Esophagus muscularis mucosa (tissue), 4 donors: Measurements from ENCODE around the gene DOCK2. TPM values are rescaled to one million over a fixed set of nuclear protein-coding genes. Genes with fewer than 3 reads are reported as not detected.

Source experiments
- DNase-seq: peaks from one replicate; pipeline ENCODE4 v3.0.0-alpha.2; 2017; ENCODE audit errors: extremely low spot score
- H3K27ac ChIP-seq, 4 donors: fragments of 200-600 bp; sonication (generic); replicated peaks in 1 of 4; 1 replicate in 3 of 4; 2 replicates in 1 of 4; pipeline ENCODE4 v1.5.1; 2016 to 2019; ENCODE audit warnings: mild to moderate bottlenecking in 1 of 4
- H3K27me3 ChIP-seq, 4 donors: fragments of 200-600 bp; sonication (generic); one replicate each; pipeline versions ENCODE4 v1.5.1 to v1.6.0; 2016 to 2019
- H3K36me3 ChIP-seq, 4 donors: fragments of 200-600 bp; sonication (generic); one replicate each; pipeline ENCODE4 v1.5.1; 2016 to 2019
- H3K4me1 ChIP-seq, 4 donors: fragments of 200-600 bp; sonication (generic); one replicate each; pipeline ENCODE4 v1.5.1; 2016 to 2019
- H3K4me3 ChIP-seq, 4 donors: fragments of 200-600 bp; sonication (generic); 1 replicate in 2 of 4; 2 replicates in 2 of 4; pipeline ENCODE4 v1.5.1; 2016 to 2019; ENCODE audit warnings: mild to moderate bottlenecking in 4 of 4, moderate library complexity in 1 of 4
- H3K9me3 ChIP-seq, 4 donors: fragments of 200-600 bp; sonication (generic); 1 replicate in 3 of 4; 2 replicates in 1 of 4; pipeline ENCODE4 v1.5.1; 2016 to 2019
- EP300 ChIP-seq: sonication (generic); formaldehyde crosslinking; IDR thresholded peaks from one replicate; pipeline ENCODE4 v1.6.1; 2017; ENCODE audit warnings: antibody characterized with exemption
- POLR2A ChIP-seq: fragments of 450-650 bp; IDR thresholded peaks from one replicate; pipeline ENCODE4 v1.6.1; 2017; ENCODE audit warnings: antibody characterized with exemption, moderate library complexity, mild to moderate bottlenecking, low read depth
- POLR2AphosphoS5 ChIP-seq, 2 donors: sonication (generic); formaldehyde crosslinking; IDR thresholded peaks; one replicate each; pipeline ENCODE4 v1.6.1; 2017; ENCODE audit warnings: antibody characterized with exemption in 2 of 2
- WGBS: methylation state at CpG from one replicate; pipeline ENCODE4 v1.1.5; 2018; 5-methylcytosine and 5-hydroxymethylcytosine counted together
- intact Hi-C: fragments of 100-400 bp; cut with DNase I; formaldehyde crosslinking; loops from one replicate; pipeline ENCODE4 v1.15.1; 2023
- total RNA-seq, 4 donors: library from RNA; depleted of rRNA; stranded (reverse); fragments of >200 nt; gene quantifications; one replicate each; pipeline versions ENCODE4 v1.1.0 to v1.2.1, GENCODE V29; 2016
- TF ChIP-seq, protein P1 (sequence below), 3 experiments: fragments of 200-600 bp in 2 of 3; fragments of 450-650 bp in 1 of 3; sonication (generic) in 2 of 3; IDR thresholded peaks; one replicate each; pipeline ENCODE4 v1.5.1; 2017 to 2019; ENCODE audit warnings: antibody characterized with exemption in 3 of 3, mild to moderate bottlenecking in 2 of 3, moderate library complexity in 1 of 3

DOCK2 gene
- total RNA-seq, 4 donors from 2014 or later = 9.2 to 18.3 (median 13.7) TPM

DNA sequence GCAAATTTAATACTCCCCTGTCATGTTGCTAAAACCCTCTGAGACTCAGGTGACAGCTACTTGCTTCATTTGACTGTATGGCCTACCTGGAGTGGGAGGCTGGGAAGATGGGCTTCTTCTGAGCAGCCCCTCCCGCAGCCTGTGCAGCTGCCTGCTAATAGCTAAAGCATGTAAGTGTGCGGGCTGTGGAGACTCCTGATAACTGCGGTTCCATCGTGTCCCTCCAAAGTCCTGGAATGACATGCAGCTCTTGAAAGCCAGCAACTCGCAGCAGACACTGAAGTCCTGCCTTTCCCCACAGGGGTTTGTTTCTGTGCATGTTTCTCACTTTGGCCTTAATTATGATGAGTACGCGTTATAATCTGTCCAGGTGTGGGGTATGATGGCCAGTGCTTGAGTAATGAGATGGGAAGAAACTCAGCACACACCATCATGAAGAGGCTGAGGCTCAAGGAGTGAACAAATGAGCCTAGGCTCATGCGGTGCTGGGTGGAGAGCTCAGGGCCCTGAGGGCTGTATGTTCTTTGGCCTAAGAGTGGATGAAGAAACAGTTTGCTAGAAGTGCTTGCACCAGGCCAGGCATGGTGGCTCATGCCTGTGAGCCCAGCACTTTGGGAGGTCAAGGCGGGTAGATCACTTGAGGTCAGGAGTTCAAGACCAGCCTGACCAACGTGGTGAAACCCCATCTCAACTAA lies 119.1 kb downstream of the DOCK2 start:
- TF ChIP-seq EP300 (no peak), POLR2A (no peak), POLR2AphosphoS5 (IDR thresholded peaks at IDR 0.05) (no peak)
- TF ChIP-seq, protein P1, sequence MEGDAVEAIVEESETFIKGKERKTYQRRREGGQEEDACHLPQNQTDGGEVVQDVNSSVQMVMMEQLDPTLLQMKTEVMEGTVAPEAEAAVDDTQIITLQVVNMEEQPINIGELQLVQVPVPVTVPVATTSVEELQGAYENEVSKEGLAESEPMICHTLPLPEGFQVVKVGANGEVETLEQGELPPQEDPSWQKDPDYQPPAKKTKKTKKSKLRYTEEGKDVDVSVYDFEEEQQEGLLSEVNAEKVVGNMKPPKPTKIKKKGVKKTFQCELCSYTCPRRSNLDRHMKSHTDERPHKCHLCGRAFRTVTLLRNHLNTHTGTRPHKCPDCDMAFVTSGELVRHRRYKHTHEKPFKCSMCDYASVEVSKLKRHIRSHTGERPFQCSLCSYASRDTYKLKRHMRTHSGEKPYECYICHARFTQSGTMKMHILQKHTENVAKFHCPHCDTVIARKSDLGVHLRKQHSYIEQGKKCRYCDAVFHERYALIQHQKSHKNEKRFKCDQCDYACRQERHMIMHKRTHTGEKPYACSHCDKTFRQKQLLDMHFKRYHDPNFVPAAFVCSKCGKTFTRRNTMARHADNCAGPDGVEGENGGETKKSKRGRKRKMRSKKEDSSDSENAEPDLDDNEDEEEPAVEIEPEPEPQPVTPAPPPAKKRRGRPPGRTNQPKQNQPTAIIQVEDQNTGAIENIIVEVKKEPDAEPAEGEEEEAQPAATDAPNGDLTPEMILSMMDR (IDR thresholded peaks at IDR 0.05) = no peak
- Histone ChIP-seq H3K36me3 (no peaks in the 10 kb centered on the region), H3K4me1 (no peaks in the 10 kb centered on the region), H3K27ac (no peak overlapping the region), H3K4me3 (no peak overlapping the region), H3K9me3 (no peaks in the 10 kb centered on the region), H3K27me3 (peaks cover 0 to 11% (median 0%) of the 10 kb centered on the region in 4 donors)
- WGBS = 94% methylated on average over 10 of the region's 10 CpGs
- no peak for DNase-seq
- intact Hi-C loops = no loop called here

DNA sequence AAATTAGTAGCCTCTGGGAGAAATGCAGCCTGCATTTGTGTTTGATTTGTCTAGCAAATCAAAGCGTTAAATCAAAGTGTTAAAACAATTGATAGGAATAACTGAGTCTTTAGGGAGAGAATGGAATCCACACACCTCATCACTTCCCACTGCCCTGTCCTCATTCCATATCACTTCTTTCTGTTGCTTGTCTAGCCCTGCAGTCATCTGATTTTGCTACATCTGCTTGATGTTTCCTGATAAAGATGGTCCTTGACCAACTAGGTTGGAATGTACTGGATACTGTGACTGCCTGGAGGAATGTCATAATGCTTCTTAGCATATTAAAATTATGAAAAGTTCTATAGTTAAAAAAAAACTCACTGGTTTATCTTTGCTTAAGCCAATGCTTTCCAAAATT lies 119.9 kb downstream of the DOCK2 start:
- peaks cover 0 to 9% (median 0%) of the 10 kb centered on the region in 4 donors for H3K27me3 ChIP-seq
- H3K36me3 ChIP-seq = no peaks in the 10 kb centered on the region
- no peak overlapping the region for H3K4me3 ChIP-seq
- no peak for DNase-seq
- WGBS = 86% methylated on average over 1 of the region's 1 CpG
- no peak overlapping the region for H3K27ac ChIP-seq
- no peaks in the 10 kb centered on the region for H3K9me3 ChIP-seq
- intact Hi-C loops = no loop called here
- H3K4me1 ChIP-seq = no peaks in the 10 kb centered on the region
- TF ChIP-seq POLR2A (no peak), EP300 (no peak), POLR2AphosphoS5 (IDR thresholded peaks at IDR 0.05) (no peak)
- TF ChIP-seq, protein P1 (IDR thresholded peaks at IDR 0.05) = no peak

DNA sequence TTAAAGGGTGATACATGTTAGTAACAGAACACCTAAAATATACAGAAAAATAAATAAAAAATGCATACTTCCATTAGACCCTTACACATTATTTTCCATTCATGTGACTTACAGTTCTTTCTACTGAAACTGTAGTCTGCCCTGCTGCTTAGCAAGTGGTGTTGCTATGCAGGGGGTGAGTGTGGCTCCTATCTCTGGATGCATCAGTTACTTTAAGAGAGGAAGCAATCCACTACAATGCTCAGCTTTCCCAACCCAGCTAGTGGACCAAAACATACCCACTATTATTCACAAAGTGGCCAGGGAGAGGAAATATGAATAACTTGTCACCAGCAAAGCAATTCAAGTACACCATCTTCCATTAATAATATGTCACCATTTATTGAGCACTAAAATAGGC lies 121.8 kb downstream of the DOCK2 start:
- no peaks in the 10 kb centered on the region for H3K4me1 ChIP-seq
- no peak overlapping the region for H3K27ac ChIP-seq
- peaks cover 0 to 4% (median 0%) of the 10 kb centered on the region in 4 donors for H3K27me3 ChIP-seq
- no peaks in the 10 kb centered on the region for H3K36me3 ChIP-seq
- H3K9me3 ChIP-seq = no peaks in the 10 kb centered on the region
- no peak for TF ChIP-seq POLR2A
- no peak for TF ChIP-seq POLR2AphosphoS5 (IDR thresholded peaks at IDR 0.05)
- TF ChIP-seq, protein P1 (IDR thresholded peaks at IDR 0.05) = no peak
- no peak for TF ChIP-seq EP300
- DNase-seq = no peak
- intact Hi-C loops = no loop called here
- no peak overlapping the region for H3K4me3 ChIP-seq

DNA sequence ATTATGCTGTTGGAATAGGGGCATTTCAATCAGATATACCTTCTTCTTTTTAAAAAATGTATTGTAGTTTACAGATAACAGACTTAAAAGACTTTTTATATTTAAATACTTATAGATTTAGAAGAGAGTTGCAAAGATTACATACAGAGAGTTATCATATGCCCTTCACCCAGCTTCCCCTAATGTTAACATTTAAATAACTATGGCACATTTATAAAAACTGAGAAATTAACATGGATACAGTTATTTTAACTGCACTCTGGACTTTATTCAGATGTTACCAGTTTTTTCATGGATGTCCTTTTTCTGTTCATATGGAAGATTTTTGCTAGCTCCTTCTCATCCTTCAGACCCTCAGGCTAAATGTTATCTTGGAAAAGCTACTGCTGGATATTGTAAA lies 123.2 kb downstream of the DOCK2 start:
- TF ChIP-seq, protein P1 (IDR thresholded peaks at IDR 0.05) = no peak
- intact Hi-C loops = no loop called here
- H3K27me3 ChIP-seq = peaks cover 0 to 4% (median 0%) of the 10 kb centered on the region in 4 donors
- no peak for DNase-seq
- no peak overlapping the region for H3K27ac ChIP-seq
- no peaks in the 10 kb centered on the region for H3K36me3 ChIP-seq
- H3K9me3 ChIP-seq = no peaks in the 10 kb centered on the region
- H3K4me3 ChIP-seq = no peak overlapping the region
- H3K4me1 ChIP-seq = no peaks in the 10 kb centered on the region
